Esophagus (tissue), 2 donors: Measurements from ENCODE around the gene TMEM51. TPM values are rescaled to one million over a fixed set of nuclear protein-coding genes. Genes with fewer than 3 reads are reported as not detected.
A peak's percentile ranks its signal among the peaks of the same experiment; 100 is the strongest.

Source experiments
- H3K27ac ChIP-seq, 2 donors: one replicate each; pipeline ENCODE4 v1.5.1; 2013; ENCODE audit warnings: low read depth in 2 of 2, mild to moderate bottlenecking in 2 of 2, inconsistent platforms in 1 of 2, low read length in 1 of 2, moderate library complexity in 1 of 2
- H3K27me3 ChIP-seq, 2 donors: one replicate each; pipeline ENCODE4 v1.6.1; 2013; ENCODE audit warnings: low read length in 2 of 2, control low read depth in 1 of 2, mild to moderate bottlenecking in 1 of 2; ENCODE audit not compliant: insufficient read depth in 2 of 2, control insufficient read depth in 1 of 2
- H3K36me3 ChIP-seq, 2 donors: one replicate each; pipeline ENCODE4 v1.6.1; 2013; ENCODE audit warnings: low read length in 1 of 2; ENCODE audit not compliant: control insufficient read depth in 2 of 2, insufficient read depth in 2 of 2
- H3K4me1 ChIP-seq, 2 donors: one replicate each; pipeline ENCODE4 v1.6.1; 2013; ENCODE audit warnings: low read length in 1 of 2; ENCODE audit not compliant: control insufficient read depth in 2 of 2, insufficient read depth in 2 of 2
- H3K4me3 ChIP-seq, 2 donors: one replicate each; pipeline ENCODE4 v1.5.1; 2013; ENCODE audit warnings: low read length in 2 of 2, mild to moderate bottlenecking in 2 of 2, low read depth in 1 of 2, moderate library complexity in 1 of 2
- H3K9me3 ChIP-seq, 2 donors: one replicate each; pipeline ENCODE4 v1.6.1; 2013; ENCODE audit warnings: mild to moderate bottlenecking in 2 of 2, low read depth in 1 of 2, low read length in 1 of 2, moderate library complexity in 1 of 2; ENCODE audit not compliant: control insufficient read depth in 2 of 2, insufficient read depth in 1 of 2
- WGBS, 2 donors: extraction: QIAGEN DNeasy Blood & Tissue Kit; methylation state at CpG; one replicate each; pipeline ENCODE4 v1.1.7; 2013; 5-methylcytosine and 5-hydroxymethylcytosine counted together
- polyA plus RNA-seq, 2 donors: library from polyadenylated mRNA; stranded (reverse); fragments of 200-250 nt; gene quantifications; one replicate each; pipeline ENCODE4 v1.2.3, GENCODE V29; 2013
- donor health status: healthy with polysubstance abuse.
- donor health status: Bipolar disorder and iron deficiency.

TMEM51 gene
- polyA plus RNA-seq, 2 donors = 7.4 to 15.4 TPM

DNA sequence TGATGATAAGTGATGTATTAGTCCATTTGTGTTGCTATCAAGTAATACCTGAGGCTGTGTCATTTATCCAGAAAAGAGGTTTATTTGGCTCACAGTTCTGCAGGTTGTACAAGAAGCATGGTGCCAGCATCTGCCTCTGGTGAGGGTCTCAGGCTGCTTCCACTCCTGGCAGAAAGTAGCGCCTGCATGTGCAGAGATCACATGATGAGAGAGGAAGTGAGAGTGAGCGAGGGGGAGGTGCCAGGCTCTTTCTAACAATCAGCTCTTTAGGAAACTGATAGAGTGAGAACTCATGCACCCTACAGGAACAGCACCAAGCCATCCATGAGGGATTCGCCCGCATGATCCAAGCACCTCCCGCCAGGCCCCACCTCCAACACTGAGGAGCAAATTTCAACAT, 91.3 kb downstream of the TMEM51 start:
- Histone ChIP-seq H3K27me3 (no peaks in the 10 kb centered on the region), H3K4me3 (no peak overlapping the region), H3K9me3 (no peaks in the 10 kb centered on the region), H3K36me3 (no peaks in the 10 kb centered on the region), H3K4me1 (peaks cover 0 to 4% of the 10 kb centered on the region in 2 donors), H3K27ac (no peak overlapping the region)
- 88 to 92% methylated on average over 5 of the region's 5 CpGs for WGBS, 2 donors

DNA sequence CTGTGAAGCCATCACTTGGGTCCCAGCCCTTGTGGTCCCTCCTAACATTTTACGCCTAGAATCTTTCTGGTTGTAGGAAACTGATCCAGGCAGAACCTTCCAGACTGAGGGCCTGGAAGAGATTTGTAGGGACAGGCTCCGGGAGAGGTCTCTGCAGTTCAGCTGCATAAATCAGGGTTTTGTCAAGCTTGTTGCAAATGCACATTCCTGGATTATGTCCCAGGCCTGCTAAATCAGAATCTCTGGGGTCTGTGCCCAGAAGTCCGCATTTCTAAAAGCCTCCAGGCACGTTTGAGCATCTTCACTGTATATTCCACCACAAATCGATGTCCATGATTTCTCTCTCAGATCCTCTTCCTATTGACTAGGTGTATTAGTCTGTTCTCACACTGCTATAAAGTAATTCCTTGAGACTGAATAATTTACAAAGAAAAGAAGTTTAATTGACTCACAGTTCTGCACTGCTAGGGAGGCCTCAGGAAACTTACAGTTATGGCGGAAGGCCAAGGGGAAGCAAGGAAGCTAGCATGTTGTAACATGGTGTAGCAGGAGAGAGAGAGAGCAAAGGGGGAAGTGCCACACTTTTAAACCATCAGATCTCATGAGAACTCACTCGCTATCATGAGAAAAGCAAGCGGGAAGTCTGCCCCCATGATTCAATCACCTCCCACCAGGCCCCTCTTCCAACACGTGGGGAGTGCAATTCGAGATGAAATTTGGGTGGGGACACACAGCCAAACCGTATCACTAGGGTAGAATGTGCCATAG, 92.2 kb downstream of the TMEM51 start:
- Histone ChIP-seq H3K36me3 (no peaks in the 10 kb centered on the region), H3K9me3 (no peaks in the 10 kb centered on the region), H3K4me1 (peaks cover 0 to 4% of the 10 kb centered on the region in 2 donors), H3K27ac (peak overlapping the region in 1 of 2 donors; percentile 47), H3K27me3 (no peaks in the 10 kb centered on the region), H3K4me3 (no peak overlapping the region)
- WGBS, 2 donors = 28 to 51% methylated on average over 11 of the region's 11 CpGs

GRCh38 chr1:15246960-15247614, 93.5 kb downstream of the TMEM51 start, which contains the start of gene FHAD1:
FHAD1 (plus strand) TSS chr1:15247223; CDS start chr1:15251785, 4,562 bp downstream.
- Histone ChIP-seq H3K27ac (peak within 1 kb of the TSS; percentile 34 to 47), H3K4me1 (peaks cover 0 to 4% of the 10 kb centered on the region in 2 donors), H3K36me3 (no peaks in the 10 kb centered on the region), H3K9me3 (no peaks in the 10 kb centered on the region), H3K4me3 (peak within 1 kb of the TSS; percentile 47), H3K27me3 (no peaks in the 10 kb centered on the region)
- WGBS, 2 donors = 6 to 7% methylated on average over 45 to 55 of the region's 55 CpGs

DNA sequence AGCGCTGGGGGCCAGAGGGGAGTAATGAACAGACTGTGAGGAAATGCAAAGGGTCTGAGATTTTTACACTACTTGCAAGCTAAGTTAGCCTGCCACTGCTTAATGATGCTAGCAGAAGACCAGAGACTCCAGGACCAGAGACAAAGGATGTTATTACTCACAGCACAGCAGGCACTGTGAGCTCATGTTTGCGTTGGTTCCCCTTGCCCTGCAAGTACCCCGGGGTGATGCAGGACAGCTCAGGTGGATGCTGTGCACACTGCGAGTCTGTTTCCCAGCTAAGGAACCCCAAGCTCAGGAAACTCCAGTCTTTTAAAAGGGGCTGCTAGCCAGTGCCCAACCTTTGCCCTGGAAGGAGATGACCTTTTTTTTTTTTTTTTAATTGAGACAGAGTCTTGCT, 94.7 kb downstream of the TMEM51 start:
- no peaks in the 10 kb centered on the region for H3K27me3 ChIP-seq

DNA sequence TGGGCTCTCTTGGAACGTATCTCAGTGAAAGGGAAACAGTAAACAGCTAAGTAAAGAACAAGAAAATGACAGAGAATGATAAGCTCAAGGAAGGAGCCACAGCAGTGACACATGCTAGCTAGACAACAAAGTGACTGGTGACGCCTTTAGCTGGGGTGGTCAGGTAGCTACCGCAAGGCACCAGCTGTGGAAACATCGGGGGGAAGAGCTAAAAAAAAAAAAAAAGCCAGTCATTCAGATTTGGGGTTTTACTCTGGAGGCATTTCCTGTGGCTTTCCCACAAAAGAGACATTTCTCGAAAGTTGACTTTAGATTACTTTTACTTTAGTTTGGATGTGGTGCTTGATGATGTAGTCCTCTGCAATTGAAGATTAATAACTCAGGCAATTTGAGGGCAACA, 95.5 kb downstream of the TMEM51 start:
- Histone ChIP-seq H3K27me3 (no peaks in the 10 kb centered on the region), H3K27ac (no peak overlapping the region), H3K36me3 (no peaks in the 10 kb centered on the region), H3K9me3 (no peaks in the 10 kb centered on the region), H3K4me3 (no peak overlapping the region), H3K4me1 (peaks cover 0 to 4% of the 10 kb centered on the region in 2 donors)
- 59 to 60% methylated on average over 5 of the region's 5 CpGs for WGBS, 2 donors

More for the DNA sequence above, 94.7 kb downstream of the TMEM51 start:
- Histone ChIP-seq H3K9me3 (no peaks in the 10 kb centered on the region), H3K4me3 (no peak overlapping the region), H3K36me3 (no peaks in the 10 kb centered on the region), H3K27ac (no peak overlapping the region), H3K4me1 (peaks cover 0 to 4% of the 10 kb centered on the region in 2 donors)
- 90 to 93% methylated on average over 4 of the region's 4 CpGs for WGBS, 2 donors

GRCh38 chr1:15251857-15252835, 98.6 kb downstream of the TMEM51 start:
- 80 to 82% methylated on average over 14 of the region's 14 CpGs for WGBS, 2 donors
- no peak overlapping the region for H3K4me3 ChIP-seq
- no peaks in the 10 kb centered on the region for H3K36me3 ChIP-seq
- H3K9me3 ChIP-seq = no peaks in the 10 kb centered on the region
- H3K4me1 ChIP-seq = no peaks in the 10 kb centered on the region
- no peaks in the 10 kb centered on the region for H3K27me3 ChIP-seq
- H3K27ac ChIP-seq = no peak overlapping the region

DNA sequence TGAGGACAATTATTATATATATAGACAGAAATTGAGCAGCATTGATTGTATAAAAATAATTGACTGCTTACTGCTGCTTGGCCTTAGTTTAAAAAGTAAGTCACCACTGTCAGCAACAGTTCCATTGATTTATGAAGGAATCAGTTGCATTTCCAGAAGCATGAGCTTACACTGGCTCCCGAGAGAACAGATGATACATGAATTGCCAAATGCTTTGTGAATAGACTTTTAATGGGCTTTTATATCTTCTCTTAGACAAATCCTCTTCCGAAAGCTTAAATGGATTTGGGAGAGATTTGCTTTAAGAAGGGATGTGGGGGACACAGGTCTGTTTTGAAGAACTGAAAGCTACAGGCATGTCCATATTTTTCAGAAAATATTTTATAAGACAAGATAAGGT, 101.0 kb downstream of the TMEM51 start:
- no peaks in the 10 kb centered on the region for H3K9me3 ChIP-seq
- no peak overlapping the region for H3K27ac ChIP-seq
- no peaks in the 10 kb centered on the region for H3K4me1 ChIP-seq
- H3K36me3 ChIP-seq = no peaks in the 10 kb centered on the region
- WGBS, 2 donors = 31 to 67% methylated on average over 2 of the region's 2 CpGs
- H3K4me3 ChIP-seq = no peak overlapping the region
- H3K27me3 ChIP-seq = no peaks in the 10 kb centered on the region

GRCh38 chr1:15255582-15256149, 102.1 kb downstream of the TMEM51 start:
- WGBS, 2 donors = 70 to 78% methylated on average over 4 of the region's 4 CpGs
- Histone ChIP-seq H3K27ac (no peak overlapping the region), H3K9me3 (no peaks in the 10 kb centered on the region)

DNA sequence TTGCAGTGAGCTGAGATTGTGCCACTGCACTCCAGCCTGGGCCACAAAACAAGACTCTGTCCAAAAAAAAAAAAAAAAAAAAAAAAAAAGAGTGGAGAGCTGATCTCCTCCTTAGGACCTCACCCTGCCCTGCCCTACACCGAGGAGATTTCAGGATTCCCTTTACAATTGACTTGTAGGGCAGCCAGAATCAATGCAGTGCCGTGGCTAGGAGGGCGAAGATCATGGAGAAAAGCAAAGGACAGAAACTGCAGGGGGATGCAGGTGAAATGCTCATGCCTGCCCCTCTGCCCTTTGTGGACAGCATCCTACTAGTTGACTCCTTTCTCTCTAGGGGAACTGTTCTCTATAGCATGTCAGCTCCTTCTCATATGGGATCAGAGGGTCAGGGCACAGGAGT, 103.0 kb downstream of the TMEM51 start:
- 77 to 87% methylated on average over 3 of the region's 3 CpGs for WGBS, 2 donors
- H3K4me1 ChIP-seq = peaks cover 3% of the 10 kb centered on the region in 2 donors
- no peaks in the 10 kb centered on the region for H3K9me3 ChIP-seq
- no peaks in the 10 kb centered on the region for H3K27me3 ChIP-seq
- H3K36me3 ChIP-seq = no peaks in the 10 kb centered on the region
- no peak overlapping the region for H3K27ac ChIP-seq
- no peak overlapping the region for H3K4me3 ChIP-seq

More at GRCh38 chr1:15255582-15256149, 102.1 kb downstream of the TMEM51 start:
- Histone ChIP-seq H3K27me3 (no peaks in the 10 kb centered on the region), H3K36me3 (no peaks in the 10 kb centered on the region), H3K4me1 (peaks cover 0 to 3% of the 10 kb centered on the region in 2 donors), H3K4me3 (no peak overlapping the region)
